ENCODE data around the gene NSD2. TPM values are rescaled to one million over a fixed set of nuclear protein-coding genes. Genes with fewer than 3 reads are reported as not detected.

The NSD2 gene
- total and polyA plus RNA-seq, 2 donors (not counting 1 experiment from before 2014, with no cell fraction given), result 14.2 to 64.8 TPM

DNA sequence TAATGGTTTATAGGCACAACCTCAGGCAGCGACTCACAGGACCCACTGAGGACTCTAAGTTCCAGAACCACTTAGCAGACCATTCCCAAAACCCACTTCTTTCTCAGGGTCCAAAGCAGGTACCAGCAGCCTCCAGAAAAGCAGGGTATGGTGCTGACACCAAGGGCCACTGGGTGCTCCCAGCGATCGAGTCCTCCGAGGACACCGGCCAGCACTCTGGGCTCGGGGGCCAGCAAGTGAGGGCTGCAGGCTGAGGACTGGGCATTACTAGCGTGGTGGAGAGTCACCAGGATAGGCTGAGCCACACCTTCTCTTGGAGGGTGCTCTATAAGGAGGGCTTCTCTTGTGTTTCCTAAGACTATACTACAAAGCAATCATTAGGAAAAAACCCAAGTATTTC lies 34.5 kb upstream of the NSD2 start:
- ChIA-PET POLR2A (no interaction called here), CTCF (no interaction called here)
- ATAC-seq (ENCODE audit: low read depth), result no peak

DNA sequence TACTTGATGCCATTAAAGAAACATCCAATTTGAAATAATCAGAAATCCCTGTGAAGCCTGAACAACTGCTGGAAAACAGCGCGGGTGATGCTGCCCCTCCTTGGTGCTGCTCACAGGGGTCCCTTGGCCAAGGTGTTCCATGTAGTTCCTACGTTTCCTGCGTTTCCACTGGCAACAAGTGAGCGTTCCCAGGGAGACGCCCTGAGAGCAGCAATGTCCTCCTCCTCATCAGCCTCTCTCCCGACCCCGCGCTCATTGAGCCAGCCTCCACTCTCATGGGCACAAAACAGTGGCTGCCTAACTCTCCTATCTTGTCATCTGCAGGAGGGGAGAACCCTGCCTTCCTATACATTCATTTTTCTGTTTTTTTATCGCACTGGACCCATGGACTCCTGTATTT lies 34.1 kb upstream of the NSD2 start:
- no peak overlapping the region for H3K9ac ChIP-seq (ENCODE audit: low read length)
- no peaks in the 10 kb centered on the region for H3K27me3 ChIP-seq (replicated peaks in 1 of 4; ENCODE audit: control extremely low read depth in 1 of 4, control insufficient read depth in 3 of 4, insufficient read depth in 4 of 4, low read length in 3 of 4)
- Mint-ChIP-seq H3K4me3 (no peak overlapping the region), H3K27ac (no peak overlapping the region), H3K9me3 (ENCODE audit: insufficient read depth) (no peaks in the 10 kb centered on the region), H3K4me1 (peaks cover 22% of the 10 kb centered on the region), H3K27me3 (no peaks in the 10 kb centered on the region)
- TF ChIP-seq, protein P1, sequence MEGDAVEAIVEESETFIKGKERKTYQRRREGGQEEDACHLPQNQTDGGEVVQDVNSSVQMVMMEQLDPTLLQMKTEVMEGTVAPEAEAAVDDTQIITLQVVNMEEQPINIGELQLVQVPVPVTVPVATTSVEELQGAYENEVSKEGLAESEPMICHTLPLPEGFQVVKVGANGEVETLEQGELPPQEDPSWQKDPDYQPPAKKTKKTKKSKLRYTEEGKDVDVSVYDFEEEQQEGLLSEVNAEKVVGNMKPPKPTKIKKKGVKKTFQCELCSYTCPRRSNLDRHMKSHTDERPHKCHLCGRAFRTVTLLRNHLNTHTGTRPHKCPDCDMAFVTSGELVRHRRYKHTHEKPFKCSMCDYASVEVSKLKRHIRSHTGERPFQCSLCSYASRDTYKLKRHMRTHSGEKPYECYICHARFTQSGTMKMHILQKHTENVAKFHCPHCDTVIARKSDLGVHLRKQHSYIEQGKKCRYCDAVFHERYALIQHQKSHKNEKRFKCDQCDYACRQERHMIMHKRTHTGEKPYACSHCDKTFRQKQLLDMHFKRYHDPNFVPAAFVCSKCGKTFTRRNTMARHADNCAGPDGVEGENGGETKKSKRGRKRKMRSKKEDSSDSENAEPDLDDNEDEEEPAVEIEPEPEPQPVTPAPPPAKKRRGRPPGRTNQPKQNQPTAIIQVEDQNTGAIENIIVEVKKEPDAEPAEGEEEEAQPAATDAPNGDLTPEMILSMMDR (IDR thresholded peaks at IDR 0.05), result no peak
- no peak for TF ChIP-seq EZH2 (IDR thresholded peaks at IDR 0.05; ENCODE audit: borderline replicate concordance, insufficient read depth, low read depth, low read length, poor library complexity, severe bottlenecking)
- no peak overlapping the region for H3K27ac ChIP-seq (ENCODE audit: low read length in 2 of 2)
- H3K36me3 ChIP-seq (replicated peaks in 1 of 2; ENCODE audit: control extremely low read depth in 1 of 2, control insufficient read depth in 1 of 2, extremely low read depth in 1 of 2, insufficient read depth in 2 of 2, low read length in 1 of 2), result peaks cover 0 to 62% of the 10 kb centered on the region in 2 experiments
- no peak overlapping the region for H3K4me3 ChIP-seq (ENCODE audit: control extremely low read depth in 1 of 5, extremely low read depth in 1 of 5, insufficient read depth in 1 of 5, low read depth in 2 of 5, low read length in 4 of 5)
- POLR2A ChIA-PET, result no interaction called here
- no peaks in the 10 kb centered on the region for H3K9me3 ChIP-seq (ENCODE audit: control extremely low read depth in 1 of 3, control insufficient read depth in 2 of 3, insufficient read depth in 1 of 3, low read length in 2 of 3)
- CTCF ChIA-PET, result no interaction called here
- ATAC-seq (ENCODE audit: low read depth) (no peak), DNase-seq (no peak)
- H4K20me1 ChIP-seq (ENCODE audit: control insufficient read depth, insufficient read depth, low read length, poor library complexity, severe bottlenecking), result peaks cover 11% of the 10 kb centered on the region
- peaks cover 25% of the 10 kb centered on the region for H3K79me2 ChIP-seq (ENCODE audit: control insufficient read depth, insufficient read depth, low read length)
- 97% methylated on average over 9 of the region's 10 CpGs for WGBS (ENCODE audit: insufficient coverage)
- H3K4me1 ChIP-seq (ENCODE audit: control insufficient read depth in 2 of 2, insufficient read depth in 2 of 2, low read length in 2 of 2), result peaks cover 16 to 22% of the 10 kb centered on the region in 2 donors
- H3K4me2 ChIP-seq (replicated peaks; ENCODE audit: low read depth, low read length, poor library complexity, severe bottlenecking), result no peak overlapping the region
- no peak overlapping the region for H2AFZ ChIP-seq (ENCODE audit: insufficient read depth, low read depth, low read length, poor library complexity, severe bottlenecking)
- intact Hi-C loops (cut with micrococcal nuclease), result no loop called here

More for the DNA sequence above, 34.5 kb upstream of the NSD2 start:
- Histone ChIP-seq H3K9me3 (ENCODE audit: control extremely low read depth in 1 of 3, control insufficient read depth in 2 of 3, insufficient read depth in 1 of 3, low read length in 2 of 3) (no peaks in the 10 kb centered on the region), H3K79me2 (ENCODE audit: control insufficient read depth, insufficient read depth, low read length) (peaks cover 21% of the 10 kb centered on the region), H3K27me3 (replicated peaks in 1 of 4; ENCODE audit: control extremely low read depth in 1 of 4, control insufficient read depth in 3 of 4, insufficient read depth in 4 of 4, low read length in 3 of 4) (no peaks in the 10 kb centered on the region), H3K36me3 (replicated peaks in 1 of 2; ENCODE audit: control extremely low read depth in 1 of 2, control insufficient read depth in 1 of 2, extremely low read depth in 1 of 2, insufficient read depth in 2 of 2, low read length in 1 of 2) (peaks cover 0 to 61% of the 10 kb centered on the region in 2 experiments), H3K4me3 (ENCODE audit: control extremely low read depth in 1 of 5, extremely low read depth in 1 of 5, insufficient read depth in 1 of 5, low read depth in 2 of 5, low read length in 4 of 5) (no peak overlapping the region), H2AFZ (ENCODE audit: insufficient read depth, low read depth, low read length, poor library complexity, severe bottlenecking) (no peak overlapping the region), H3K9ac (ENCODE audit: low read length) (no peak overlapping the region), H3K4me1 (ENCODE audit: control insufficient read depth in 2 of 2, insufficient read depth in 2 of 2, low read length in 2 of 2) (peaks cover 16 to 22% of the 10 kb centered on the region in 2 donors), H3K4me2 (replicated peaks; ENCODE audit: low read depth, low read length, poor library complexity, severe bottlenecking) (no peak overlapping the region), H4K20me1 (ENCODE audit: control insufficient read depth, insufficient read depth, low read length, poor library complexity, severe bottlenecking) (peaks cover 7% of the 10 kb centered on the region), H3K27ac (ENCODE audit: low read length in 2 of 2) (no peak overlapping the region)
- 100% methylated on average over 5 of the region's 7 CpGs for WGBS (ENCODE audit: insufficient coverage)
- Mint-ChIP-seq H3K9me3 (ENCODE audit: insufficient read depth) (no peaks in the 10 kb centered on the region), H3K4me1 (peaks cover 23% of the 10 kb centered on the region), H3K4me3 (no peak overlapping the region), H3K27ac (no peak overlapping the region), H3K27me3 (no peaks in the 10 kb centered on the region)
- no peak for DNase-seq
- intact Hi-C loops (cut with micrococcal nuclease), result no loop called here
- no peak for TF ChIP-seq EZH2 (IDR thresholded peaks at IDR 0.05; ENCODE audit: borderline replicate concordance, insufficient read depth, low read depth, low read length, poor library complexity, severe bottlenecking)
- TF ChIP-seq, protein P1 (IDR thresholded peaks at IDR 0.05), result no peak
